ENCODE results near the gene TFCP2L1.

DNA sequence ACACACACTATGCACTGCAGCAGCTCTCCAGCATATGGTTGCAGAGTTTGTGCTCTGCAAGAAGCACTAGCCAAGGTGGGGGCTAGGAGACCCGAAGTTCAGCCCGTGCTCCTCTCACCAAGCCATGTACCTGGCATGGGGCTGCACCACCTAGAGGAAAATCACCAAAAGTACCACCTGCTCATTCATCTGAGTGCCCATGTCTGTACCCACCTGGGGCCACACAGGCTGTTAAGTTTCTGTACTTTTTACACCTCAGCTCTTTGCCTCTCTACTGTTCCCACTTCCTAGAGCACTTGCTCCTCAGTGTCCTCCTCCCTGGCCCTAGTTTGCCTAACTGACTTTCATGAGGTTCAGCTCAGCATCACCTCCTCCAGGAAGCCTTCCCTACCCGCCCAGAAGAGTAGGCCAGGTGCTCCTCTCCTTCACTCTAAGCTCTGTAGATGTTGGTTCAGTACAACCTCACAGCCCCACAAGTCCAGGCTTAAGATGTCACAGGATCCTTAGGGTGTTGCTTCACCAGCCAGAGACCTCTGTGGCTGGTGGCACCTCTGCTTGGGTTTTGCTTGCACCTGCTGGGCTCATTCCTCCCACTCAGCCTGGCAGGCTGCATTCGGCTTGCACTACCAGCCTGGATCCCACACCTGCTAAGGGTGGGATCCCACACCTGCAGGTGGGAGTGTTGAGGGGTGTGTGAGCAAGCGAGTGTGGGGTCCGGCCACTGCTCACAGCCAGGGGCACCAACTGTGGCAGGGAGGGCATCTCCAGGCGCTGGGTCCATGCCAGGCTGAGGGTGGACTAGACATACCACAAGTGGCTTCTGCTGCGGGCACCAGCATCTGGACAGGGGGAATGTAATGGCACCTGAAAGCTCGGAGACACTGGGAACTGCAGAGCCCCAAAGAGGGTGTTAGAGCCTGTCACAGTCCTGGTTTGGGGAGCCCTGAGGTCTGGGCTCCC lies 10.2 kb upstream of the TFCP2L1 start:
- TF ChIP-seq CTCF (IDR thresholded peaks at IDR 0.05; ENCODE audit: insufficient read depth, low read length, poor library complexity, severe bottlenecking) (no peak), EZH2phosphoT487 (conservative IDR thresholded peaks at IDR 0.05; ENCODE audit: low read length) (no peak)
